ENCODE measurements around the gene TM2D3.
A peak's percentile ranks its signal among the peaks of the same experiment; 100 is the strongest.
"Not testable (repeated sequence)": the region's sequence is repeated elsewhere in the genome, so short reads cannot be mapped to it uniquely, and the experiment has no call there.

TM2D3 gene

GRCh38 chr15:101657968-101658784 is 6.0 kb upstream of the TM2D3 start:
- H3K9me3 ChIP-seq (ENCODE audit: control insufficient read depth in 2 of 2, low read length in 2 of 2) = no peaks in the 10 kb centered on the region
- H3K27ac ChIP-seq (ENCODE audit: low read depth in 2 of 2, low read length in 2 of 2) = no peak overlapping the region
- peaks cover 7% of the 10 kb centered on the region in 2 donors for H3K36me3 ChIP-seq (ENCODE audit: control insufficient read depth in 2 of 2, insufficient read depth in 2 of 2, low read length in 2 of 2)
- H3K4me1 ChIP-seq (ENCODE audit: control insufficient read depth in 2 of 2, insufficient read depth in 2 of 2, low read length in 2 of 2) = peaks cover 0 to 3% of the 10 kb centered on the region in 2 donors
- no peak overlapping the region for H3K4me3 ChIP-seq (ENCODE audit: low read length in 2 of 2)
- no peak overlapping the region for H3K9ac ChIP-seq (ENCODE audit: low read depth in 1 of 2, low read length in 2 of 2)
- no peaks in the 10 kb centered on the region for H3K27me3 ChIP-seq (ENCODE audit: control insufficient read depth in 2 of 2, insufficient read depth in 2 of 2, low read length in 2 of 2)

- Histone ChIP-seq H3K9ac (ENCODE audit: low read depth in 1 of 2, low read length in 2 of 2) (no peak overlapping the region), H3K27ac (ENCODE audit: low read depth in 2 of 2, low read length in 2 of 2) (no peak overlapping the region), H3K36me3 (ENCODE audit: control insufficient read depth in 2 of 2, insufficient read depth in 2 of 2, low read length in 2 of 2) (peaks cover 6 to 7% of the 10 kb centered on the region in 2 donors), H3K27me3 (ENCODE audit: control insufficient read depth in 2 of 2, insufficient read depth in 2 of 2, low read length in 2 of 2) (no peaks in the 10 kb centered on the region), H3K4me3 (ENCODE audit: low read length in 2 of 2) (no peak overlapping the region), H3K4me1 (ENCODE audit: control insufficient read depth in 2 of 2, insufficient read depth in 2 of 2, low read length in 2 of 2) (peaks cover 4 to 6% of the 10 kb centered on the region in 2 donors), H3K9me3 (ENCODE audit: control insufficient read depth in 2 of 2, low read length in 2 of 2) (no peaks in the 10 kb centered on the region)
These were observed 5.0 kb upstream of the TM2D3 start for GRCh38 chr15:101657171-101657570.

- not testable (repeated sequence) for H3K36me3 ChIP-seq (ENCODE audit: control insufficient read depth in 2 of 2, insufficient read depth in 2 of 2, low read length in 2 of 2); H3K27me3 ChIP-seq (ENCODE audit: control insufficient read depth in 2 of 2, insufficient read depth in 2 of 2, low read length in 2 of 2); H3K4me3 ChIP-seq (ENCODE audit: low read length in 2 of 2); H3K27ac ChIP-seq (ENCODE audit: low read depth in 2 of 2, low read length in 2 of 2); H3K9ac ChIP-seq (ENCODE audit: low read depth in 1 of 2, low read length in 2 of 2); H3K9me3 ChIP-seq (ENCODE audit: control insufficient read depth in 2 of 2, low read length in 2 of 2)
- peaks cover 18 to 19% of the 10 kb centered on the region in 2 donors for H3K4me1 ChIP-seq (ENCODE audit: control insufficient read depth in 2 of 2, insufficient read depth in 2 of 2, low read length in 2 of 2)
These were observed 2.6 kb upstream of the TM2D3 start for GRCh38 chr15:101654624-101655337.

GRCh38 chr15:101654171-101654570 is 2.0 kb upstream of the TM2D3 start:
- H3K36me3 ChIP-seq (ENCODE audit: control insufficient read depth in 2 of 2, insufficient read depth in 2 of 2, low read length in 2 of 2) = peaks cover 3 to 6% of the 10 kb centered on the region in 2 donors
- no peak overlapping the region for H3K27ac ChIP-seq (ENCODE audit: low read depth in 2 of 2, low read length in 2 of 2)
- H3K9ac ChIP-seq (ENCODE audit: low read depth in 1 of 2, low read length in 2 of 2) = no peak overlapping the region
- no peak overlapping the region for H3K4me3 ChIP-seq (ENCODE audit: low read length in 2 of 2)
- H3K27me3 ChIP-seq (ENCODE audit: control insufficient read depth in 2 of 2, insufficient read depth in 2 of 2, low read length in 2 of 2) = no peaks in the 10 kb centered on the region
- no peaks in the 10 kb centered on the region for H3K9me3 ChIP-seq (ENCODE audit: control insufficient read depth in 2 of 2, low read length in 2 of 2)
- peaks cover 18 to 19% of the 10 kb centered on the region in 2 donors for H3K4me1 ChIP-seq (ENCODE audit: control insufficient read depth in 2 of 2, insufficient read depth in 2 of 2, low read length in 2 of 2)

- Histone ChIP-seq H3K9me3 (ENCODE audit: control insufficient read depth in 2 of 2, low read length in 2 of 2) (no peaks in the 10 kb centered on the region), H3K4me1 (ENCODE audit: control insufficient read depth in 2 of 2, insufficient read depth in 2 of 2, low read length in 2 of 2) (peaks cover 16 to 18% of the 10 kb centered on the region in 2 donors), H3K27ac (ENCODE audit: low read depth in 2 of 2, low read length in 2 of 2) (peak overlapping the region; percentile 98), H3K27me3 (ENCODE audit: control insufficient read depth in 2 of 2, insufficient read depth in 2 of 2, low read length in 2 of 2) (no peaks in the 10 kb centered on the region), H3K4me3 (ENCODE audit: low read length in 2 of 2) (peak overlapping the region; percentile 96 to 100), H3K9ac (ENCODE audit: low read depth in 1 of 2, low read length in 2 of 2) (peak overlapping the region; percentile 89 to 95), H3K36me3 (ENCODE audit: control insufficient read depth in 2 of 2, insufficient read depth in 2 of 2, low read length in 2 of 2) (peaks cover 11 to 13% of the 10 kb centered on the region in 2 donors)
These were observed 727 bp upstream of the TM2D3 start for GRCh38 chr15:101652786-101653430.

GRCh38 chr15:101651554-101652097 is 555 bp downstream of the TM2D3 start:
- Histone ChIP-seq H3K9me3 (ENCODE audit: control insufficient read depth in 2 of 2, low read length in 2 of 2) (no peaks in the 10 kb centered on the region), H3K4me3 (ENCODE audit: low read length in 2 of 2) (peak overlapping the region; percentile 96 to 100), H3K27ac (ENCODE audit: low read depth in 2 of 2, low read length in 2 of 2) (peak overlapping the region; percentile 98), H3K9ac (ENCODE audit: low read depth in 1 of 2, low read length in 2 of 2) (peak overlapping the region; percentile 95), H3K36me3 (ENCODE audit: control insufficient read depth in 2 of 2, insufficient read depth in 2 of 2, low read length in 2 of 2) (peaks cover 18% of the 10 kb centered on the region in 2 donors), H3K27me3 (ENCODE audit: control insufficient read depth in 2 of 2, insufficient read depth in 2 of 2, low read length in 2 of 2) (no peaks in the 10 kb centered on the region), H3K4me1 (ENCODE audit: control insufficient read depth in 2 of 2, insufficient read depth in 2 of 2, low read length in 2 of 2) (peaks cover 16 to 18% of the 10 kb centered on the region in 2 donors)

GRCh38 chr15:101650145-101650544 is 2.0 kb downstream of the TM2D3 start:
- Histone ChIP-seq H3K4me1 (ENCODE audit: control insufficient read depth in 2 of 2, insufficient read depth in 2 of 2, low read length in 2 of 2) (peaks cover 16 to 20% of the 10 kb centered on the region in 2 donors), H3K27ac (ENCODE audit: low read depth in 2 of 2, low read length in 2 of 2) (no peak overlapping the region), H3K9me3 (ENCODE audit: control insufficient read depth in 2 of 2, low read length in 2 of 2) (no peaks in the 10 kb centered on the region), H3K4me3 (ENCODE audit: low read length in 2 of 2) (no peak overlapping the region), H3K36me3 (ENCODE audit: control insufficient read depth in 2 of 2, insufficient read depth in 2 of 2, low read length in 2 of 2) (peaks cover 28% of the 10 kb centered on the region in 2 donors), H3K9ac (ENCODE audit: low read depth in 1 of 2, low read length in 2 of 2) (peak overlapping the region in 1 of 2 donors; percentile 16), H3K27me3 (ENCODE audit: control insufficient read depth in 2 of 2, insufficient read depth in 2 of 2, low read length in 2 of 2) (no peaks in the 10 kb centered on the region)

- Histone ChIP-seq H3K9ac (ENCODE audit: low read depth in 1 of 2, low read length in 2 of 2) (no peak overlapping the region), H3K27ac (ENCODE audit: low read depth in 2 of 2, low read length in 2 of 2) (no peak overlapping the region), H3K4me1 (ENCODE audit: control insufficient read depth in 2 of 2, insufficient read depth in 2 of 2, low read length in 2 of 2) (peaks cover 16 to 20% of the 10 kb centered on the region in 2 donors), H3K36me3 (ENCODE audit: control insufficient read depth in 2 of 2, insufficient read depth in 2 of 2, low read length in 2 of 2) (peaks cover 41 to 43% of the 10 kb centered on the region in 2 donors), H3K27me3 (ENCODE audit: control insufficient read depth in 2 of 2, insufficient read depth in 2 of 2, low read length in 2 of 2) (no peaks in the 10 kb centered on the region), H3K9me3 (ENCODE audit: control insufficient read depth in 2 of 2, low read length in 2 of 2) (no peaks in the 10 kb centered on the region), H3K4me3 (ENCODE audit: low read length in 2 of 2) (no peak overlapping the region)
These were observed 3.8 kb downstream of the TM2D3 start for GRCh38 chr15:101648356-101648755.

GRCh38 chr15:101647251-101647650 is 4.9 kb downstream of the TM2D3 start:
- Histone ChIP-seq H3K27me3 (ENCODE audit: control insufficient read depth in 2 of 2, insufficient read depth in 2 of 2, low read length in 2 of 2) (no peaks in the 10 kb centered on the region), H3K4me3 (ENCODE audit: low read length in 2 of 2) (no peak overlapping the region), H3K4me1 (ENCODE audit: control insufficient read depth in 2 of 2, insufficient read depth in 2 of 2, low read length in 2 of 2) (peaks cover 16 to 20% of the 10 kb centered on the region in 2 donors), H3K9ac (ENCODE audit: low read depth in 1 of 2, low read length in 2 of 2) (no peak overlapping the region), H3K36me3 (ENCODE audit: control insufficient read depth in 2 of 2, insufficient read depth in 2 of 2, low read length in 2 of 2) (peaks cover 43 to 47% of the 10 kb centered on the region in 2 donors), H3K27ac (ENCODE audit: low read depth in 2 of 2, low read length in 2 of 2) (no peak overlapping the region), H3K9me3 (ENCODE audit: control insufficient read depth in 2 of 2, low read length in 2 of 2) (no peaks in the 10 kb centered on the region)

Measured in mucosa of rectum (tissue), 2 donors.